ENCODE results near the gene BOLA2B.
"Not testable (repeated sequence)": the region's sequence is repeated elsewhere in the genome, so short reads cannot be mapped to it uniquely, and the experiment has no call there.

BOLA2B gene

DNA sequence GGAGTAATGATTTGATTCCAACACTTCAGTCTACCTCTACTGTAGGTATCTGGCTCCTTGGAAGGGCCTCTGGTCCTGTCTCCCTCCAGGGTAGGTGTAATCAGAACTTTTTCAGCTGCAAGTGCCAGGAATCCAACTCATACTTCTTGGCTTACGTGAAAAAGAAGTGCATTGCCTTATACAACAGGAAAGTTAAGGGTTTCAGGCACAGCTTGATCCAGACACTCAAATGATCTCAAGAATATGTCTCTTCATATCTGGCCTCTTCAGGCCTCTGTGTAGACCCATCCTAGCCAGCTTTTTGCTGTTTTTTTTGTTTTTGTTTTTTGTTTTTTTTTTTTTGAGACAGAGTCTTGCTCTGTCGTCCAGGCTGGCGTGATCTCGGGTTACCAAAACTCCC lies 14.3 kb downstream of the BOLA2B start:
- no peak for DNase-seq
- no peaks in the 10 kb centered on the region for H3K9me3 ChIP-seq
- TF ChIP-seq CTCF (IDR thresholded peaks at IDR 0.05; ENCODE audit: low read depth, low read length), result no peak
- H3K27me3 ChIP-seq, result no peaks in the 10 kb centered on the region
- no peaks in the 10 kb centered on the region for H3K36me3 ChIP-seq
- H3K4me1 ChIP-seq, result peaks cover 4% of the 10 kb centered on the region; the same call in 1 of the 2 replicates
- H3K4me3 ChIP-seq (ENCODE audit: low read depth, low read length), result no peak overlapping the region

DNA sequence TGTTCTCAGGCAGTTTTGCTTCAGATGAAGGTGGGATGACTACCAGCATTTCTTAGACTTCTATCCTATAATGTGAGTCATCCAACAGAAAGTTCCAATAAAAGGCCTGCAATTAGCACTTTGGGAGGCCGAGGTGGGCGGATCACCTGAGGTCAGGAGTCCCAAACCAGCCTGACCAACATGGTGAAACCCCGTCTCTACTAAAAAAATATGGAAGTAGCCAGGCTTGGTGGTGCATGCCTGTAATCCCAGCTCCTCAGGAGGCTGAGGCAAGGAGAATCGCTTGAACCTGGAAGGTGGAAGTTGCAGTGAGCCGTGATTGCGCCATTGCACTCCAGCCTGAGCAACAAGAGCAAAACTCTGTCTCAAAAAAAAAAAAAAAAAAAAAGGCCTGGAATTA lies 16.6 kb downstream of the BOLA2B start:
- DNase-seq; H3K36me3 ChIP-seq; H3K4me3 ChIP-seq (ENCODE audit: low read depth, low read length); H3K27me3 ChIP-seq; H3K9me3 ChIP-seq; H3K4me1 ChIP-seq: not testable (repeated sequence)

GRCh38 chr16:30173054-30173453 lies 20.4 kb downstream of the BOLA2B start:
- H3K27me3 ChIP-seq, result no peaks in the 10 kb centered on the region
- DNase-seq, result no peak
- H3K9me3 ChIP-seq, result no peaks in the 10 kb centered on the region
- no peak for TF ChIP-seq CTCF (IDR thresholded peaks at IDR 0.05; ENCODE audit: low read depth, low read length)
- H3K4me1 ChIP-seq, result no peaks in the 10 kb centered on the region
- no peak overlapping the region for H3K4me3 ChIP-seq (ENCODE audit: low read depth, low read length)
- no peaks in the 10 kb centered on the region for H3K36me3 ChIP-seq

- DNase-seq; H3K4me1 ChIP-seq; H3K9me3 ChIP-seq; H3K36me3 ChIP-seq; H3K27me3 ChIP-seq; H3K4me3 ChIP-seq (ENCODE audit: low read depth, low read length): not testable (repeated sequence)
Observed at GRCh38 chr16:30170145-30170544, 23.3 kb downstream of the BOLA2B start.

DNA sequence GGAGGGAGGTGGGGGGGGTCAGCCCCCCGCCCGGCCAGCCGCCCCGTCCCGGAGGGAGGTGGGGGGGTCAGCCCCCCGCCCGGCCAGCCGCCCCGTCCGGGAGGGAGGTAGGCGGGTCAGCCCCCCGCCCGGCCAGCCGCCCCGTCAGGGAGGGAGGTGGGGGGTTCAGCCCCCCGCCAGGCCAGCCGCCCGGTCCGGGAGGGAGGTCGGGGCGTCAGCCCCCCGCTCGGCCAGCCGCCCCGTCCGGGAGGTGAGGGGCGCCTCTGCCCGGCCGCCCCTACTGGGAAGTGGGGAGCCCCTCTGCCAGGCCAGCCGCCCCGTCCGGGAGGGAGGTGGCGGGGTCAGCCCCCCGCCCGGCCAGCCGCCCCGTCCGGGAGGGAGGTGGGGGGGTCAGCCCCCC lies 24.1 kb downstream of the BOLA2B start:
- H3K27me3 ChIP-seq; H3K4me3 ChIP-seq (ENCODE audit: low read depth, low read length); H3K9me3 ChIP-seq; H3K4me1 ChIP-seq; H3K36me3 ChIP-seq; DNase-seq: not testable (repeated sequence)

DNA sequence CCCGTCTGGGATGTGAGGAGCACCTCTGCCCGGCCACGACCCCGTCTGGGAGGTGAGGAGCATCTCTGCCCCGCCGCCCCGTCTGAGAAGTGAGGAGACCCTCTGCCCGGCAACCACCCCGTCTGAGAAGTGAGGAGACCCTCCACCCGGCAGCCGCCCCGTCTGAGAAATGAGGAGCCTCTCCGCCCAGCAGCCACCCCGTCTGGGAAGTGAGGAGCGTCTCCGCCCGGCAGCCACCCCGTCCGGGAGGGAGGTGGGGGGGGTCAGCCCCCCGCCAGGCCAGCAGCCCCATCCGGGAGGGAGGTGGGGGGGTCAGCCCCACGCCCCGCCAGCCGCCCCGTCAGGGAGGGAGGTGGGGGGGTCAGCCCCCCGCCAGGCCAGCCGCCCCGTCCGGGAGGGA lies 24.7 kb downstream of the BOLA2B start:
- not testable (repeated sequence) for H3K9me3 ChIP-seq; H3K4me1 ChIP-seq; DNase-seq; H3K4me3 ChIP-seq (ENCODE audit: low read depth, low read length); H3K27me3 ChIP-seq; H3K36me3 ChIP-seq

DNA sequence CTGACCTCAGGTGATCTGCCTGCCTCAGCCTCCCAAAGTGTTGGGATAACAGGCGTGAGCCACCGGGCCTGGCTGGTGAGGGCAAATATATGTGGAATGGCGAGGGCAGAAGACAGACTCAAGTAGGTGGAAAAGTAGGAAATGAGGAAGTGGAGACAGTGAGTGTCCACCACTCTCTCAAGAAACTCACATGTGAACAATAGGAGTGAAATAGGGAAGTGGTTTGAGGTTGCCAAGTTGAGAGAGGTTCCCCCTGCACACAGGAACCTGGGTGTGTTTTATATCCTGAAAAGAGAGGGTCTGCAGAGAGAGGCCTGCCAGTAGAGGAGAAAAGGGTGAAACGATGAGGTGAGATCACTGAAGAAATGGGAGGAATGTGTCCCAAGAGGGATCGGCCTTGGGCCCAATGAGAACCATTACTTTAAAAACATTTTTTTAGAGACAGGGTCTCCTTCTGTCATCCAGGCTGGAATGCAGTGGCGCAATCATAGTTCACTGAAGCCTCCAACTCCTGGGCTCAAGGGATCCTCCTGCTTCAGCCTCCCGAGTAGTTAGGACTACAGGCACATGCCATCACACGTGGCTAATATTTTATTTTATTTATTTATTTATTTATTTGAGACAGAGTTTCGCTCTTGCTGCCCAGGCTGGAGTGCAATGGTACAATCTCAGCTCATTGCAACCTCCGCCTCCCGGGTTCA lies 27.1 kb downstream of the BOLA2B start:
- Histone ChIP-seq H3K27me3 (no peaks in the 10 kb centered on the region), H3K4me1 (no peaks in the 10 kb centered on the region), H3K4me3 (ENCODE audit: low read depth, low read length) (no peak overlapping the region), H3K9me3 (no peaks in the 10 kb centered on the region), H3K36me3 (no peaks in the 10 kb centered on the region)
- no peak for DNase-seq
- TF ChIP-seq CTCF (IDR thresholded peaks at IDR 0.05; ENCODE audit: low read depth, low read length), result no peak

GRCh38 chr16:30163538-30163937 lies 29.9 kb downstream of the BOLA2B start:
- Histone ChIP-seq H3K27me3 (no peaks in the 10 kb centered on the region), H3K4me3 (ENCODE audit: low read depth, low read length) (no peak overlapping the region), H3K9me3 (no peaks in the 10 kb centered on the region), H3K36me3 (no peaks in the 10 kb centered on the region), H3K4me1 (no peaks in the 10 kb centered on the region)
- no peak for TF ChIP-seq CTCF (IDR thresholded peaks at IDR 0.05; ENCODE audit: low read depth, low read length)
- no peak for DNase-seq
